Lung (tissue), 12 donors: ENCODE data around the gene CDH6. TPM values are rescaled to one million over a fixed set of nuclear protein-coding genes. Genes with fewer than 3 reads are reported as not detected.

Experiments
- ATAC-seq: fragments of 200-7000 bp; cut with Tn5 transposase; one replicate; pipeline ENCODE4 v1.9.1; 2020; ENCODE audit warnings: moderate number of reproducible peaks; ENCODE audit not compliant: insufficient read depth, low FRiP score
- DNase-seq, 3 donors: peaks; one replicate each; pipeline ENCODE4 v3.0.0-alpha.2; 2013 to 2017
- H3K27ac ChIP-seq, 2 donors: one replicate each; pipeline ENCODE4 v1.5.1; 2013; ENCODE audit warnings: mild to moderate bottlenecking in 2 of 2, moderate library complexity in 2 of 2, control low read depth in 1 of 2, inconsistent platforms in 1 of 2, low read depth in 1 of 2, low read length in 1 of 2
- H3K27me3 ChIP-seq, 3 donors: one replicate each; pipeline ENCODE4 v1.5.1; 2013; ENCODE audit warnings: low read length in 2 of 3; ENCODE audit not compliant: control insufficient read depth in 3 of 3, insufficient read depth in 3 of 3
- H3K36me3 ChIP-seq, 4 donors: one replicate each; pipeline ENCODE4 v1.5.1; 2013; ENCODE audit warnings: low read length in 4 of 4, mild to moderate bottlenecking in 1 of 4, moderate library complexity in 1 of 4; ENCODE audit not compliant: control insufficient read depth in 4 of 4, insufficient read depth in 4 of 4
- H3K4me1 ChIP-seq, 5 donors: one replicate each; pipeline ENCODE4 v1.5.1; 2013; ENCODE audit warnings: low read length in 5 of 5, mild to moderate bottlenecking in 2 of 5, moderate library complexity in 1 of 5; ENCODE audit not compliant: control insufficient read depth in 5 of 5, insufficient read depth in 5 of 5
- H3K4me3 ChIP-seq: one replicate; pipeline ENCODE4 v1.5.1; 2013; ENCODE audit warnings: mild to moderate bottlenecking, control low read depth, moderate library complexity
- H3K9ac ChIP-seq, 2 donors: one replicate each; pipeline ENCODE4 v1.5.1; 2013; ENCODE audit warnings: low read length in 2 of 2, control low read depth in 1 of 2; ENCODE audit not compliant: insufficient read depth in 1 of 2
- H3K9me3 ChIP-seq, 4 donors: one replicate each; pipeline ENCODE4 v1.5.1; 2013; ENCODE audit warnings: low read length in 3 of 4, mild to moderate bottlenecking in 1 of 4, moderate library complexity in 1 of 4; ENCODE audit not compliant: control insufficient read depth in 4 of 4, insufficient read depth in 3 of 4
- WGBS, 2 donors: extraction: QIAGEN DNeasy Blood & Tissue Kit; methylation state at CpG; one replicate each; pipeline ENCODE4 v1.1.7; 2013; 5-methylcytosine and 5-hydroxymethylcytosine counted together
- polyA plus RNA-seq, 2 donors: library from polyadenylated mRNA; stranded (reverse); fragments of 200-250 nt; gene quantifications; one replicate each; pipeline ENCODE4 v1.2.1, GENCODE V29; 2013
- total RNA-seq, 2 donors: library from RNA; depleted of rRNA in 1 of 2; stranded (reverse); fragments of >200 nt in 1 of 2; gene quantifications; one replicate each; pipeline ENCODE4 v1.2.1, GENCODE V29; 2014 to 2021
- TF ChIP-seq, protein P1 (sequence below): IDR thresholded peaks from 2 replicates; pipeline ENCODE4 v1.5.1; 2012; ENCODE audit warnings: mild to moderate bottlenecking; ENCODE audit errors: control extremely low read depth, extremely low read depth
- donor health status: control.
- donor health status: control.
- donor health status: Bipolar disorder and iron deficiency.
- donor health status: healthy.
- donor health status: DM: yes; HTN: yes; CAD: no.

CDH6 gene
- total and polyA plus RNA-seq, 4 donors, result 2.0 to 20.8 (median 2.6) TPM

- ATAC-seq (no peak), DNase-seq (no peak)
- no peak overlapping the region for H3K9ac ChIP-seq
- H3K4me3 ChIP-seq, result no peak overlapping the region
- no peaks in the 10 kb centered on the region for H3K27me3 ChIP-seq
- H3K27ac ChIP-seq, result peak overlapping the region in 1 of 2 donors; percentile 47
- H3K4me1 ChIP-seq, result no peaks in the 10 kb centered on the region
- no peaks in the 10 kb centered on the region for H3K36me3 ChIP-seq
- no peaks in the 10 kb centered on the region for H3K9me3 ChIP-seq
- TF ChIP-seq, protein P1, sequence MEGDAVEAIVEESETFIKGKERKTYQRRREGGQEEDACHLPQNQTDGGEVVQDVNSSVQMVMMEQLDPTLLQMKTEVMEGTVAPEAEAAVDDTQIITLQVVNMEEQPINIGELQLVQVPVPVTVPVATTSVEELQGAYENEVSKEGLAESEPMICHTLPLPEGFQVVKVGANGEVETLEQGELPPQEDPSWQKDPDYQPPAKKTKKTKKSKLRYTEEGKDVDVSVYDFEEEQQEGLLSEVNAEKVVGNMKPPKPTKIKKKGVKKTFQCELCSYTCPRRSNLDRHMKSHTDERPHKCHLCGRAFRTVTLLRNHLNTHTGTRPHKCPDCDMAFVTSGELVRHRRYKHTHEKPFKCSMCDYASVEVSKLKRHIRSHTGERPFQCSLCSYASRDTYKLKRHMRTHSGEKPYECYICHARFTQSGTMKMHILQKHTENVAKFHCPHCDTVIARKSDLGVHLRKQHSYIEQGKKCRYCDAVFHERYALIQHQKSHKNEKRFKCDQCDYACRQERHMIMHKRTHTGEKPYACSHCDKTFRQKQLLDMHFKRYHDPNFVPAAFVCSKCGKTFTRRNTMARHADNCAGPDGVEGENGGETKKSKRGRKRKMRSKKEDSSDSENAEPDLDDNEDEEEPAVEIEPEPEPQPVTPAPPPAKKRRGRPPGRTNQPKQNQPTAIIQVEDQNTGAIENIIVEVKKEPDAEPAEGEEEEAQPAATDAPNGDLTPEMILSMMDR, result no peak
- 77 to 85% methylated on average over 6 of the region's 6 CpGs for WGBS, 2 donors
Measured at GRCh38 chr5:31231177-31231838, 37.8 kb downstream of the CDH6 start.

DNA sequence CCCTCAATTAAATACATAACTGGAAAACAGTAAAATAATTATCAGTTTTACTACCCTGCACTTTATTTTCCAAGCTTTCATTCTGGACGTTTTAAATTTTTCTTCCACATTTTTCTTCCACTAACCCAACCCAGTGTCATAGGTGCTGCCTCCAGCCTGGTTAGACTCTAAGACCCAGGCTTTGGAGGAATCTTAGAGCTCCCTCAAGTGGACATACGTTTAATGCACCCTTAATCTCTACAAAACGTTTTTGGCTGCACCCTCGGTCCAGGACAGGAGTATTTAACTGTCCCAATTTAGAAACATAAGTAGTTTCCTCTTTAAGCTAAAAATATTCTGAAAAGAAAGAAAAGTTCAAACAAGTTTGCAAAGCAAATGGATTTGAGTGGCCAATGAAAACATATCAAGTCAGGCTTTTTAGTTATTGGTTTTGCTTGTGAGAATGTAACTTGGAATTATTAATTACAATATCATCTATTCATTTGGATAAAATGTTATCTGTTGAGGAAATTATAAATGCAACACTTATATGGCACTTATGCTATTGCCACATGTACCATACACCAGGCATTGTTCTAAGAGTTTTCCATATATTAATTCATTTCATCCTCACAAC, 38.9 kb downstream of the CDH6 start:
- no peak overlapping the region for H3K27ac ChIP-seq
- no peaks in the 10 kb centered on the region for H3K36me3 ChIP-seq
- DNase-seq, result peak in 2 of 3 donors; percentile 61 to 73
- H3K4me3 ChIP-seq, result no peak overlapping the region
- peaks cover 0 to 2% (median 0%) of the 10 kb centered on the region in 4 donors for H3K9me3 ChIP-seq
- no peaks in the 10 kb centered on the region for H3K27me3 ChIP-seq
- TF ChIP-seq, protein P1, result no peak
- H3K4me1 ChIP-seq, result no peaks in the 10 kb centered on the region
- WGBS, 2 donors, result 1% methylated on average over 4 of the region's 4 CpGs
- peak; percentile 62 for ATAC-seq
- H3K9ac ChIP-seq, result no peak overlapping the region

DNA sequence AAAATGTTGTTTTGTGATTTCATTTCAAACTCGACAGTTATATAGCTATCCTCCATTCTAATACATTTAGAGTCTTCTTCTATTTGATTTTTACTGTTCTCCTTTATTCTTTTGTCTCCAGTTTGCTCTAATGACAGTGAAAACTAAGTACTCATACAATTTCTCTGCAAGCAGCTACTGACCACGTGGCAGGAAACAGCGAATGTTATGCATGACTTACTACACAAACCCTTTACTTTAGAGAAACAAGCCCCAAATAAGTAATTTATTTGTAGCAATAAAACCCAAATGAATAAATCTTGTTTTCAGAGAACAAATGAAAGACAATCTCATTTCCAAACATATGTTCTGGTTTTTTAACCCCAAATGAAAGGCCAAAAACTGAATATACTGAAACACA, 41.9 kb downstream of the CDH6 start:
- Histone ChIP-seq H3K4me3 (no peak overlapping the region), H3K9ac (no peak overlapping the region), H3K27me3 (no peaks in the 10 kb centered on the region), H3K36me3 (no peaks in the 10 kb centered on the region), H3K27ac (no peak overlapping the region), H3K4me1 (no peaks in the 10 kb centered on the region), H3K9me3 (peaks cover 0 to 2% (median 0%) of the 10 kb centered on the region in 4 donors)
- WGBS, 2 donors, result 74 to 75% methylated on average over 3 of the region's 3 CpGs
- no peak for ATAC-seq
- DNase-seq, result no peak
- TF ChIP-seq, protein P1, result no peak
